ENCODE data around the gene MOCS2. TPM values are rescaled to one million over a fixed set of nuclear protein-coding genes. Genes with fewer than 3 reads are reported as not detected.

Gene MOCS2
- polyA plus RNA-seq, 3 donors = 4.4 to 20.5 (median 18.4) TPM

DNA sequence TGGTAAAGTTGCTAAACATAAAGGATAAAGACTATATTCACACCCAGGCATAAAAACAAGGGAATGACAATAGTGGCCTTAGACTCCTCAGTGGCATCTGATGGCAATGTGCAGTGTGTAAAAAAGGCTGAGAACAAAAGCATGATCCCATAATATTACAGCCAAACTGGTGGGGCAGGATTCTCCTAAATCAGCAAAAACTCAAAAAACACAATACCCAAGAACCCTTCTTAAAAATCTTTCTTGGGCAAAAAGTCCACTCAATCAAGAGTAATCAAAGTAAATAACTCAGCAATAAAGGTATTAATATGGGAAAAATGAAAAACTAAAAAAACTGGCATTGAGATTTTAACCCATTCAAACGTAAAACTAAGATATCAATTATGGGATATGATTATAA, 1.6 kb upstream of the MOCS2 start:
- Histone ChIP-seq H3K9ac (ENCODE audit: insufficient read depth, low read length, poor library complexity, severe bottlenecking) (no peak overlapping the region), H3K36me3 (replicated peaks in 1 of 2; ENCODE audit: control insufficient read depth in 1 of 2, insufficient read depth in 2 of 2, low read length in 2 of 2) (no peaks in the 10 kb centered on the region), H2AFZ (ENCODE audit: insufficient read depth, low read depth, low read length, poor library complexity, severe bottlenecking) (peak overlapping the region; percentile 93), H3K4me1 (ENCODE audit: control insufficient read depth in 1 of 2, insufficient read depth in 2 of 2, low read length in 2 of 2) (peaks cover 10 to 15% of the 10 kb centered on the region in 2 donors), H3K4me3 (replicated peaks in 1 of 3; ENCODE audit: low read depth in 2 of 3, low read length in 3 of 3) (no peak overlapping the region), H3K27ac (ENCODE audit: low read depth in 1 of 2, low read length in 2 of 2) (no peak overlapping the region), H3K79me2 (ENCODE audit: insufficient read depth, low read length) (no peaks in the 10 kb centered on the region), H3K4me2 (replicated peaks; ENCODE audit: extremely low read depth, low read length, poor library complexity, severe bottlenecking) (no peak overlapping the region), H3K27me3 (ENCODE audit: control insufficient read depth in 2 of 2, insufficient read depth in 2 of 2, low read length in 2 of 2) (no peaks in the 10 kb centered on the region), H4K20me1 (ENCODE audit: insufficient read depth, low read length) (no peaks in the 10 kb centered on the region), H3K9me3 (replicated peaks in 1 of 2; ENCODE audit: control insufficient read depth in 1 of 2, insufficient read depth in 1 of 2, low read length in 2 of 2) (no peaks in the 10 kb centered on the region)
- Mint-ChIP-seq H3K9me3 (peaks cover 0 to 10% (median 3%) of the 10 kb centered on the region in 7 donors), H3K4me1 (peaks cover 16% of the 10 kb centered on the region), H3K36me3 (peaks cover 2 to 8% of the 10 kb centered on the region in 2 donors), H3K27ac (no peak overlapping the region), H3K27me3 (ENCODE audit: low read depth in 3 of 3) (peaks cover 0 to 2% (median 0%) of the 10 kb centered on the region in 3 donors), H3K4me3 (no peak overlapping the region)
- TF ChIP-seq, protein P1, sequence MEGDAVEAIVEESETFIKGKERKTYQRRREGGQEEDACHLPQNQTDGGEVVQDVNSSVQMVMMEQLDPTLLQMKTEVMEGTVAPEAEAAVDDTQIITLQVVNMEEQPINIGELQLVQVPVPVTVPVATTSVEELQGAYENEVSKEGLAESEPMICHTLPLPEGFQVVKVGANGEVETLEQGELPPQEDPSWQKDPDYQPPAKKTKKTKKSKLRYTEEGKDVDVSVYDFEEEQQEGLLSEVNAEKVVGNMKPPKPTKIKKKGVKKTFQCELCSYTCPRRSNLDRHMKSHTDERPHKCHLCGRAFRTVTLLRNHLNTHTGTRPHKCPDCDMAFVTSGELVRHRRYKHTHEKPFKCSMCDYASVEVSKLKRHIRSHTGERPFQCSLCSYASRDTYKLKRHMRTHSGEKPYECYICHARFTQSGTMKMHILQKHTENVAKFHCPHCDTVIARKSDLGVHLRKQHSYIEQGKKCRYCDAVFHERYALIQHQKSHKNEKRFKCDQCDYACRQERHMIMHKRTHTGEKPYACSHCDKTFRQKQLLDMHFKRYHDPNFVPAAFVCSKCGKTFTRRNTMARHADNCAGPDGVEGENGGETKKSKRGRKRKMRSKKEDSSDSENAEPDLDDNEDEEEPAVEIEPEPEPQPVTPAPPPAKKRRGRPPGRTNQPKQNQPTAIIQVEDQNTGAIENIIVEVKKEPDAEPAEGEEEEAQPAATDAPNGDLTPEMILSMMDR (IDR thresholded peaks at IDR 0.05) = no peak
- intact Hi-C loops (cut with micrococcal nuclease) = no loop called here
- no CpG with 5 or more reads among the region's 1 CpG for WGBS (ENCODE audit: insufficient coverage)
- no peak for DNase-seq

DNA sequence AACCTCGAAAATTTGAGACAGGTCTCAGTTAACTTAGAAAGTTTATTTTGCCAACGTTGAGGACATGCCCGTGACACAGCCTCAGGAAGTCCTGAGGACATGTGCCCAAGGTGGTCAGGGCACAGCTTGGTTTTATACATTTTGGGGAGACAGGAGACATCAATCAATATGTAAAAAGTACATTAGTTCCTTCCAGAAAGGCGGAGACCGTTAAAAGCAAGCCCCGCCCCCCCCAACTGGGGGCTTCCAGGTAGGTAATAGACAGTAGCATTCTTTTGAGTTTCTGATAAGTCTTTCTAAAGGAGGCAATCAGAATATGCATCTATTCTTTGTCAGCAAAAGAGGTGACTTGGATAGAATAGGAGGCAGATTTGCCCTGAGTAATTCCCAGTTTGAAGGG, 599 bp upstream of the MOCS2 start:
- H3K36me3 ChIP-seq (replicated peaks in 1 of 2; ENCODE audit: control insufficient read depth in 1 of 2, insufficient read depth in 2 of 2, low read length in 2 of 2) = peaks cover 0 to 3% of the 10 kb centered on the region in 2 donors
- H3K4me1 ChIP-seq (ENCODE audit: control insufficient read depth in 1 of 2, insufficient read depth in 2 of 2, low read length in 2 of 2) = peaks cover 10 to 15% of the 10 kb centered on the region in 2 donors
- peak overlapping the region; percentile 19 to 20 for H3K27ac ChIP-seq (ENCODE audit: low read depth in 1 of 2, low read length in 2 of 2)
- Mint-ChIP-seq H3K4me1 (peaks cover 16% of the 10 kb centered on the region), H3K27me3 (ENCODE audit: low read depth in 3 of 3) (peaks cover 0 to 2% (median 0%) of the 10 kb centered on the region in 3 donors), H3K27ac (peak overlapping the region in 6 of 7 donors; percentile 32 to 76 (median 68)), H3K4me3 (peak overlapping the region; percentile 90 to 95), H3K9me3 (peaks cover 0 to 10% (median 3%) of the 10 kb centered on the region in 7 donors), H3K36me3 (peaks cover 6 to 11% of the 10 kb centered on the region in 2 donors)
- H4K20me1 ChIP-seq (ENCODE audit: insufficient read depth, low read length) = no peaks in the 10 kb centered on the region
- H3K4me2 ChIP-seq (replicated peaks; ENCODE audit: extremely low read depth, low read length, poor library complexity, severe bottlenecking) = peak overlapping the region; percentile 87
- intact Hi-C loops (cut with micrococcal nuclease) = no loop called here
- TF ChIP-seq, protein P1 (IDR thresholded peaks at IDR 0.05) = no peak
- peak overlapping the region; percentile 93 for H2AFZ ChIP-seq (ENCODE audit: insufficient read depth, low read depth, low read length, poor library complexity, severe bottlenecking)
- H3K9me3 ChIP-seq (replicated peaks in 1 of 2; ENCODE audit: control insufficient read depth in 1 of 2, insufficient read depth in 1 of 2, low read length in 2 of 2) = no peaks in the 10 kb centered on the region
- H3K79me2 ChIP-seq (ENCODE audit: insufficient read depth, low read length) = no peaks in the 10 kb centered on the region
- no CpG with 5 or more reads among the region's 6 CpGs for WGBS (ENCODE audit: insufficient coverage)
- peak overlapping the region; percentile 63 for H3K9ac ChIP-seq (ENCODE audit: insufficient read depth, low read length, poor library complexity, severe bottlenecking)
- no peak for DNase-seq
- H3K4me3 ChIP-seq (replicated peaks in 1 of 3; ENCODE audit: low read depth in 2 of 3, low read length in 3 of 3) = peak overlapping the region; percentile 79 to 86 (median 84)
- no peaks in the 10 kb centered on the region for H3K27me3 ChIP-seq (ENCODE audit: control insufficient read depth in 2 of 2, insufficient read depth in 2 of 2, low read length in 2 of 2)
